HCT116 (cell line): ENCODE data around the gene GMDS. TPM values are rescaled to one million over a fixed set of nuclear protein-coding genes. Genes with fewer than 3 reads are reported as not detected.

Experiments
- ATAC-seq: fragments of 200-7000 bp; cut with Tn5 transposase; 2 replicates; pipeline ENCODE4 v1.9.1; 2020; ENCODE audit warnings: mild to moderate bottlenecking, moderate library complexity
- BruUV-seq: library from RNA; stranded (reverse); fragments of 400-500 nt; replicated peaks from 2 replicates; lab custom pipeline; 2021; lab: Mats Ljungman, UMichigan
- CTCF ChIA-PET: fragments of 300-600 bp; sonication (Branson Sonifier 250); formaldehyde crosslinking; loops from one replicate; lab custom pipeline; 2021; ENCODE audit warnings: antibody characterized with exemption; lab: Charles Lee
- POLR2A ChIA-PET: fragments of 300-600, 350-600 bp; sonication (Branson Sonifier 250); formaldehyde crosslinking; loops from one replicate; lab custom pipeline; 2021; ENCODE audit warnings: antibody characterized with exemption; lab: Charles Lee
- RAD21 ChIA-PET, 2 experiments: fragments of 300-600 bp; sonication (Branson Sonifier 250); formaldehyde crosslinking; loops; one replicate each; lab custom pipeline; 2023; ENCODE audit warnings: low total read pairs in 2 of 2; ENCODE audit not compliant: uncharacterized antibody in 2 of 2, unreplicated experiment in 2 of 2, low non-redundant PET in 1 of 2; lab: Charles Lee
- DNase-seq: peaks from one replicate; pipeline ENCODE4 v3.0.0-alpha.2; 2010; ENCODE audit warnings: low read depth, low spot score
- H2AFZ ChIP-seq: fragments of 200-600 bp; shearing (Covaris generic), sonication (generic); 2 replicates; pipeline ENCODE4 v1.6.1; 2017; ENCODE audit warnings: low read depth, mixed run types, mixed read lengths, antibody characterized with exemption, low read length; ENCODE audit not compliant: poor library complexity, severe bottlenecking
- H3K27ac ChIP-seq: 2 replicates; pipeline ENCODE4 v1.5.1; 2012; ENCODE audit warnings: low read depth, low read length
- H3K27me3 ChIP-seq: fragments of 200-600 bp; sonication (generic); 2 replicates; pipeline ENCODE4 v1.6.1; 2016; ENCODE audit warnings: mixed run types, low read length, mixed read lengths; ENCODE audit not compliant: insufficient read depth
- H3K36me3 ChIP-seq, 2 experiments: fragments of 200-500 bp in 1 of 2; fragments of 200-600 bp in 1 of 2; sonication (Bioruptor generic) in 1 of 2; sonication (generic) in 1 of 2; 2 replicates each; pipeline versions ENCODE4 v1.5.1 to v1.6.1; 2014 to 2016; ENCODE audit warnings: low read length in 2 of 2, inconsistent platforms in 1 of 2, mixed read lengths in 1 of 2, mixed run types in 1 of 2; ENCODE audit not compliant: insufficient read depth in 2 of 2, control insufficient read depth in 1 of 2
- H3K4me1 ChIP-seq, 2 experiments: fragments of 200-600 bp in 1 of 2; sonication (generic) in 1 of 2; 2 replicates each; pipeline versions ENCODE4 v1.5.1 to v1.6.1; 2012 to 2017; ENCODE audit warnings: low read length in 2 of 2, inconsistent platforms in 1 of 2, mild to moderate bottlenecking in 1 of 2, mixed read lengths in 1 of 2, mixed run types in 1 of 2, moderate library complexity in 1 of 2; ENCODE audit not compliant: insufficient read depth in 2 of 2, control insufficient read depth in 1 of 2
- H3K4me2 ChIP-seq: fragments of 200-600 bp; sonication (generic); 2 replicates; pipeline ENCODE4 v1.6.1; 2017; ENCODE audit warnings: mixed run types, low read length, mixed read lengths
- H3K4me3 ChIP-seq, 2 experiments: fragments of 200-600 bp in 1 of 2; sonication (generic) in 1 of 2; replicated peaks in 1 of 2; 2 replicates each; pipeline ENCODE4 v1.5.1; 2011 to 2016; ENCODE audit warnings: low read length in 2 of 2, control low read depth in 1 of 2, low read depth in 1 of 2, mild to moderate bottlenecking in 1 of 2, mixed read lengths in 1 of 2, mixed run types in 1 of 2
- H3K79me2 ChIP-seq: fragments of 200-600 bp; sonication (generic); 2 replicates; pipeline ENCODE4 v1.6.1; 2017; ENCODE audit warnings: mild to moderate bottlenecking, mixed run types, low read length, moderate library complexity, mixed read lengths; ENCODE audit not compliant: insufficient read depth
- H3K9ac ChIP-seq: fragments of 200-600 bp; sonication (generic); 2 replicates; pipeline ENCODE4 v1.6.1; 2016; ENCODE audit warnings: low read length, mixed read lengths
- H3K9me2 ChIP-seq: fragments of 200-600 bp; sonication (generic), shearing (Covaris generic); 2 replicates; pipeline ENCODE4 v1.6.1; 2017; ENCODE audit warnings: mixed run types, mild to moderate bottlenecking, moderate library complexity; ENCODE audit not compliant: insufficient read depth
- H3K9me3 ChIP-seq, 2 experiments: fragments of 200-500 bp in 1 of 2; fragments of 200-600 bp in 1 of 2; sonication (Bioruptor generic) in 1 of 2; sonication (generic) in 1 of 2; 2 replicates each; pipeline ENCODE4 v1.6.1; 2014 to 2017; ENCODE audit warnings: low read length in 2 of 2, mixed read lengths in 2 of 2, inconsistent platforms in 1 of 2, low read depth in 1 of 2, mild to moderate bottlenecking in 1 of 2, mixed run types in 1 of 2, moderate library complexity in 1 of 2; ENCODE audit not compliant: control insufficient read depth in 1 of 2, insufficient read depth in 1 of 2
- H4K20me1 ChIP-seq: fragments of 200-600 bp; sonication (generic), shearing (Covaris generic); 2 replicates; pipeline ENCODE4 v1.6.1; 2017; ENCODE audit warnings: mixed run types, mild to moderate bottlenecking, moderate library complexity; ENCODE audit not compliant: insufficient read depth
- CEBPB ChIP-seq: IDR thresholded peaks from 2 replicates; pipeline ENCODE4 v1.6.1; 2012; ENCODE audit warnings: low read depth
- CTCF ChIP-seq, 3 experiments: fragments of 200-600 bp in 1 of 3; sonication (generic) in 1 of 3; IDR thresholded peaks in 2 of 3; conservative IDR thresholded peaks in 1 of 3; 2 replicates each; pipeline ENCODE4 v1.5.1; 2012 to 2017; ENCODE audit warnings: low read depth in 2 of 3, low read length in 2 of 3, antibody characterized with exemption in 1 of 3, borderline replicate concordance in 1 of 3, control low read depth in 1 of 3, mild to moderate bottlenecking in 1 of 3, mixed read lengths in 1 of 3, mixed run types in 1 of 3, moderate library complexity in 1 of 3; ENCODE audit not compliant: insufficient read depth in 1 of 3
- EGR1 ChIP-seq: IDR thresholded peaks from 2 replicates; pipeline ENCODE4 v1.6.1; 2012; ENCODE audit warnings: low read depth
- POLR2A ChIP-seq: IDR thresholded peaks from 2 replicates; pipeline ENCODE4 v1.7.0; 2011; ENCODE audit warnings: borderline replicate concordance; ENCODE audit not compliant: insufficient read depth, insufficient read length; ENCODE audit errors: extremely low read depth
- POLR2AphosphoS5 ChIP-seq: IDR thresholded peaks from 2 replicates; pipeline ENCODE4 v1.6.1; 2011; ENCODE audit warnings: mild to moderate bottlenecking, low read depth, low read length, moderate library complexity
- SIN3A ChIP-seq: IDR thresholded peaks from 2 replicates; pipeline ENCODE4 v1.6.1; 2012; ENCODE audit warnings: low read depth
- SP1 ChIP-seq: IDR thresholded peaks from 2 replicates; pipeline ENCODE4 v1.6.1; 2012; ENCODE audit warnings: low read depth
- TCF7L2 ChIP-seq: IDR thresholded peaks from 2 replicates; pipeline ENCODE4 v1.7.0; 2011; ENCODE audit warnings: borderline replicate concordance, inconsistent platforms; ENCODE audit not compliant: insufficient read depth, insufficient read length; ENCODE audit errors: extremely low read depth
- ZFX ChIP-seq: fragments of 450-650 bp; IDR thresholded peaks from 2 replicates; pipeline ENCODE4 v1.6.1; 2017
- ZNF274 ChIP-seq: fragments of 200-500 bp; sonication (Bioruptor generic); IDR thresholded peaks from 2 replicates; pipeline ENCODE4 v1.6.1; 2014; ENCODE audit warnings: mild to moderate bottlenecking, low read depth, low read length, inconsistent platforms
- intact Hi-C: fragments of 100-400 bp; cut with micrococcal nuclease; formaldehyde crosslinking; loops from 2 replicates; pipeline ENCODE4 v1.10.0; 2022
- total RNA-seq: library from RNA; stranded (reverse); gene quantifications from one replicate; pipeline ENCODE4 v1.2.1, GENCODE V29; 2021; ENCODE audit not compliant: unreplicated experiment
- TF ChIP-seq, protein P1 (sequence below): IDR thresholded peaks from 2 replicates; pipeline ENCODE4 v1.6.1; 2011; ENCODE audit warnings: mild to moderate bottlenecking, low read length, moderate library complexity; ENCODE audit not compliant: insufficient replicate concordance; ENCODE audit errors: extremely low read depth

GMDS gene
- total RNA-seq, 1 experiment from 2014 or later: 34.4 TPM

- BruUV-seq: no TSS peak
- ChIA-PET POLR2A (no interaction called here), CTCF (no interaction called here), RAD21 (no interaction called here)
- Histone ChIP-seq H3K9me3 (no peaks in the 10 kb centered on the region), H3K27me3 (no peaks in the 10 kb centered on the region), H3K79me2 (no peaks in the 10 kb centered on the region), H3K9ac (no peak overlapping the region), H3K36me3 (no peaks in the 10 kb centered on the region), H3K4me1 (no peaks in the 10 kb centered on the region; a peak in 1 of 4 replicates), H3K27ac (no peak overlapping the region), H3K4me2 (no peak overlapping the region), H4K20me1 (no peaks in the 10 kb centered on the region), H2AFZ (no peak overlapping the region), H3K4me3 (no peak overlapping the region), H3K9me2 (no peaks in the 10 kb centered on the region)
- intact Hi-C loops: no loop called here
- ATAC-seq: no peak
- no peak for DNase-seq
- TF ChIP-seq CTCF (IDR thresholded peaks at IDR 0.05 in 2 of 3, conservative IDR thresholded peaks at IDR 0.05 in 1 of 3; ENCODE audit: borderline replicate concordance in 1 of 3, insufficient read depth in 1 of 3, low read depth in 2 of 3, low read length in 2 of 3): no peak
- TF ChIP-seq, protein P1, sequence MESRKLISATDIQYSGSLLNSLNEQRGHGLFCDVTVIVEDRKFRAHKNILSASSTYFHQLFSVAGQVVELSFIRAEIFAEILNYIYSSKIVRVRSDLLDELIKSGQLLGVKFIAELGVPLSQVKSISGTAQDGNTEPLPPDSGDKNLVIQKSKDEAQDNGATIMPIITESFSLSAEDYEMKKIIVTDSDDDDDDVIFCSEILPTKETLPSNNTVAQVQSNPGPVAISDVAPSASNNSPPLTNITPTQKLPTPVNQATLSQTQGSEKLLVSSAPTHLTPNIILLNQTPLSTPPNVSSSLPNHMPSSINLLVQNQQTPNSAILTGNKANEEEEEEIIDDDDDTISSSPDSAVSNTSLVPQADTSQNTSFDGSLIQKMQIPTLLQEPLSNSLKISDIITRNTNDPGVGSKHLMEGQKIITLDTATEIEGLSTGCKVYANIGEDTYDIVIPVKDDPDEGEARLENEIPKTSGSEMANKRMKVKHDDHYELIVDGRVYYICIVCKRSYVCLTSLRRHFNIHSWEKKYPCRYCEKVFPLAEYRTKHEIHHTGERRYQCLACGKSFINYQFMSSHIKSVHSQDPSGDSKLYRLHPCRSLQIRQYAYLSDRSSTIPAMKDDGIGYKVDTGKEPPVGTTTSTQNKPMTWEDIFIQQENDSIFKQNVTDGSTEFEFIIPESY: no peak
- no peak for TF ChIP-seq ZNF274
- no peak for TF ChIP-seq EGR1
- no peak for TF ChIP-seq TCF7L2
- no peak for TF ChIP-seq ZFX
- TF ChIP-seq POLR2AphosphoS5: no peak
- TF ChIP-seq SP1: no peak
- no peak for TF ChIP-seq SIN3A
- no peak for TF ChIP-seq POLR2A
- no peak for TF ChIP-seq CEBPB
Observed at GRCh38 chr6:2055911-2056310, 189.5 kb downstream of the GMDS start.
